HUES6 (cell line): ENCODE data around the gene SLC25A40.
"Not testable (repeated sequence)": the region's sequence is repeated elsewhere in the genome, so short reads cannot be mapped to it uniquely, and the experiment has no call there.

ENCODE experiments used
- H3K27ac ChIP-seq: 2 replicates; pipeline ENCODE4 v1.7.0; 2013; ENCODE audit warnings: low read depth, mild to moderate bottlenecking, low read length, inconsistent platforms
- H3K27me3 ChIP-seq: 2 replicates; pipeline ENCODE4 v1.6.1; 2013; ENCODE audit warnings: low read length; ENCODE audit not compliant: control insufficient read depth, insufficient read depth
- H3K36me3 ChIP-seq: 2 replicates; pipeline ENCODE4 v1.6.1; 2013; ENCODE audit warnings: low read length; ENCODE audit not compliant: control insufficient read depth, insufficient read depth
- H3K4me1 ChIP-seq: 2 replicates; pipeline ENCODE4 v1.6.1; 2013; ENCODE audit warnings: low read length; ENCODE audit not compliant: control insufficient read depth, insufficient read depth
- H3K4me3 ChIP-seq: 2 replicates; pipeline ENCODE4 v1.5.1; 2013; ENCODE audit warnings: low read depth, low read length
- H3K9ac ChIP-seq: one replicate; pipeline ENCODE4 v1.6.1; 2013; ENCODE audit warnings: mild to moderate bottlenecking, low read length
- H3K9me3 ChIP-seq: 2 replicates; pipeline ENCODE4 v1.6.1; 2013; ENCODE audit warnings: low read depth, low read length; ENCODE audit not compliant: control insufficient read depth, insufficient read depth

The SLC25A40 gene

GRCh38 chr7:87870471-87870870 lies 5.7 kb downstream of the SLC25A40 start:
- Histone ChIP-seq H3K9me3 (peaks cover 33% of the 10 kb centered on the region), H3K27me3 (no peaks in the 10 kb centered on the region), H3K27ac (no peak overlapping the region), H3K4me3 (no peak overlapping the region), H3K36me3 (peaks cover 27% of the 10 kb centered on the region), H3K9ac (no peak overlapping the region), H3K4me1 (no peaks in the 10 kb centered on the region; the same call in 1 of the 2 replicates)

- peaks cover 27% of the 10 kb centered on the region for H3K36me3 ChIP-seq
- not testable (repeated sequence) for H3K4me3 ChIP-seq, H3K4me1 ChIP-seq, H3K9ac ChIP-seq, H3K27me3 ChIP-seq, H3K27ac ChIP-seq
- peaks cover 42% of the 10 kb centered on the region for H3K9me3 ChIP-seq
Measured at GRCh38 chr7:87866533-87866932, 9.6 kb downstream of the SLC25A40 start.

GRCh38 chr7:87866089-87866488 lies 10.1 kb downstream of the SLC25A40 start:
- H3K9me3 ChIP-seq: peaks cover 39% of the 10 kb centered on the region
- H3K27me3 ChIP-seq: no peaks in the 10 kb centered on the region
- H3K27ac ChIP-seq: no peak overlapping the region
- no peaks in the 10 kb centered on the region; the same call in 1 of the 2 replicates for H3K4me1 ChIP-seq
- no peak overlapping the region for H3K9ac ChIP-seq
- H3K4me3 ChIP-seq: no peak overlapping the region
- H3K36me3 ChIP-seq: peaks cover 24% of the 10 kb centered on the region

GRCh38 chr7:87858417-87859100 lies 17.6 kb downstream of the SLC25A40 start:
- Histone ChIP-seq H3K4me3 (no peak overlapping the region), H3K27me3 (no peaks in the 10 kb centered on the region), H3K27ac (no peak overlapping the region), H3K4me1 (no peaks in the 10 kb centered on the region; the same call in 1 of the 2 replicates), H3K36me3 (peaks cover 27% of the 10 kb centered on the region), H3K9me3 (peaks cover 8% of the 10 kb centered on the region; the same call in 1 of the 2 replicates), H3K9ac (no peak overlapping the region)

- Histone ChIP-seq H3K4me3 (no peak overlapping the region), H3K9ac (no peak overlapping the region), H3K9me3 (peaks cover 4% of the 10 kb centered on the region; the same call in 1 of the 2 replicates), H3K4me1 (no peaks in the 10 kb centered on the region; the same call in 1 of the 2 replicates), H3K27me3 (no peaks in the 10 kb centered on the region), H3K27ac (no peak overlapping the region), H3K36me3 (peaks cover 30% of the 10 kb centered on the region)
Measured at GRCh38 chr7:87853237-87853864, 22.8 kb downstream of the SLC25A40 start.

- Histone ChIP-seq H3K9ac (no peak overlapping the region), H3K4me1 (no peaks in the 10 kb centered on the region; the same call in 1 of the 2 replicates), H3K36me3 (peaks cover 20% of the 10 kb centered on the region), H3K27ac (no peak overlapping the region), H3K27me3 (no peaks in the 10 kb centered on the region), H3K4me3 (no peak overlapping the region), H3K9me3 (no peaks in the 10 kb centered on the region)
Measured at GRCh38 chr7:87852306-87852705, 23.9 kb downstream of the SLC25A40 start.

GRCh38 chr7:87850836-87851593 lies 25.1 kb downstream of the SLC25A40 start:
- Histone ChIP-seq H3K9me3 (no peaks in the 10 kb centered on the region), H3K27me3 (no peaks in the 10 kb centered on the region), H3K4me3 (no peak overlapping the region), H3K27ac (no peak overlapping the region), H3K9ac (no peak overlapping the region), H3K36me3 (peaks cover 14% of the 10 kb centered on the region; the same call in 1 of the 2 replicates), H3K4me1 (no peaks in the 10 kb centered on the region; the same call in 1 of the 2 replicates)

GRCh38 chr7:87837597-87837996 lies 38.6 kb downstream of the SLC25A40 start:
- H3K36me3 ChIP-seq: peaks cover 7% of the 10 kb centered on the region
- no peak overlapping the region for H3K27ac ChIP-seq
- H3K4me1 ChIP-seq: no peaks in the 10 kb centered on the region
- H3K4me3 ChIP-seq: no peak overlapping the region
- H3K9ac ChIP-seq: no peak overlapping the region
- H3K27me3 ChIP-seq: no peaks in the 10 kb centered on the region
- no peaks in the 10 kb centered on the region for H3K9me3 ChIP-seq

GRCh38 chr7:87833130-87833529 lies 43.0 kb downstream of the SLC25A40 start:
- Histone ChIP-seq H3K27me3 (no peaks in the 10 kb centered on the region), H3K4me3 (no peak overlapping the region), H3K9ac (no peak overlapping the region), H3K9me3 (no peaks in the 10 kb centered on the region), H3K4me1 (no peaks in the 10 kb centered on the region), H3K36me3 (peaks cover 8% of the 10 kb centered on the region), H3K27ac (no peak overlapping the region)

GRCh38 chr7:87831097-87831496 lies 45.1 kb downstream of the SLC25A40 start:
- Histone ChIP-seq H3K9me3 (peaks cover 7% of the 10 kb centered on the region), H3K27ac (no peak overlapping the region), H3K4me3 (no peak overlapping the region), H3K36me3 (peaks cover 8% of the 10 kb centered on the region), H3K4me1 (no peaks in the 10 kb centered on the region), H3K9ac (no peak overlapping the region), H3K27me3 (no peaks in the 10 kb centered on the region)

- H3K27ac ChIP-seq, H3K27me3 ChIP-seq, H3K4me3 ChIP-seq, H3K4me1 ChIP-seq, H3K9ac ChIP-seq, H3K36me3 ChIP-seq: not testable (repeated sequence)
- H3K9me3 ChIP-seq: peaks cover 24% of the 10 kb centered on the region
Measured at GRCh38 chr7:87828383-87828782, 47.8 kb downstream of the SLC25A40 start.
